K562 (cell line): ENCODE results near the gene IFI30. TPM values are rescaled to one million over a fixed set of nuclear protein-coding genes. Genes with fewer than 3 reads are reported as not detected.
A peak's percentile ranks its signal among the peaks of the same experiment; 100 is the strongest.

Experiments used
- ATAC-seq: fragments of 200-7000 bp; cut with Tn5 transposase; 3 replicates; pipeline ENCODE4 v1.9.1; 2020; ENCODE audit warnings: moderate library complexity
- BruUV-seq: library from RNA; stranded (reverse); fragments of 400-500 nt; replicated peaks from 2 replicates; lab custom pipeline; 2021; lab: Mats Ljungman, UMichigan
- CTCF ChIA-PET: fragments of 300-600 bp; formaldehyde crosslinking; extraction: SDS; loops from one replicate; lab custom pipeline; 2021; ENCODE audit warnings: low intra/inter-chr PET ratio; lab: Yijun Ruan, JAX
- POLR2A ChIA-PET: fragments of 300-600, 350-650 bp; sonication (Branson Sonifier 250); formaldehyde crosslinking; extraction: SDS; loops from one replicate; lab custom pipeline; 2021; ENCODE audit warnings: antibody characterized with exemption, inconsistent platforms; lab: Yijun Ruan, JAX
- DNase-seq, 4 experiments: peaks; one replicate each; pipeline versions ENCODE4 v3.0.0 to v3.0.0-alpha.2; 2011 to 2018; ENCODE audit warnings: low spot score in 3 of 4, mixed read lengths in 3 of 4; ENCODE audit errors: extremely low read depth in 1 of 4
- FAIRE-seq: peaks from 2 replicates; lab custom pipeline; 2011; peaks lifted over from hg19 to GRCh38; lab: Jason Lieb, UNC
- H2AFZ ChIP-seq: 2 replicates; pipeline ENCODE4 v1.6.0; 2011; ENCODE audit warnings: low read depth, low read length, control low read depth, inconsistent platforms
- H3K27ac ChIP-seq: fragments of 200-600 bp; 3 replicates; pipeline ENCODE4 v1.8.0; 2011; ENCODE audit warnings: low read depth, mild to moderate bottlenecking, control low read depth, inconsistent platforms, low read length, moderate library complexity, mixed read lengths; ENCODE audit errors: extremely low read depth
- H3K27me3 ChIP-seq, 2 experiments: fragments of 300-600 bp in 1 of 2; 2 replicates in 1 of 2; 3 replicates in 1 of 2; pipeline versions ENCODE4 v1.6.0 to v1.8.0; 2011; ENCODE audit warnings: inconsistent platforms in 2 of 2, low read length in 2 of 2, mild to moderate bottlenecking in 1 of 2, mixed read lengths in 1 of 2, moderate library complexity in 1 of 2; ENCODE audit not compliant: control insufficient read depth in 2 of 2, insufficient read depth in 2 of 2
- H3K36me3 ChIP-seq: fragments of 300-600 bp; 3 replicates; pipeline ENCODE4 v1.8.0; 2011; ENCODE audit warnings: mild to moderate bottlenecking, low read length, inconsistent platforms; ENCODE audit not compliant: control insufficient read depth, insufficient read depth
- H3K4me1 ChIP-seq, 2 experiments: fragments of 200-600 bp in 1 of 2; replicated peaks in 1 of 2; 2 replicates in 1 of 2; 3 replicates in 1 of 2; pipeline versions ENCODE4 v1.5.1 to v1.8.0; 2011; ENCODE audit warnings: inconsistent platforms in 2 of 2, low read length in 2 of 2, mild to moderate bottlenecking in 1 of 2, mixed read lengths in 1 of 2, moderate library complexity in 1 of 2; ENCODE audit not compliant: control insufficient read depth in 2 of 2, insufficient read depth in 2 of 2
- H3K4me2 ChIP-seq: 2 replicates; pipeline ENCODE4 v1.6.1; 2011; ENCODE audit warnings: low read length, control low read depth, inconsistent platforms, mixed read lengths; ENCODE audit not compliant: insufficient read depth
- H3K4me3 ChIP-seq: fragments of 200-600 bp; sonication (generic), shearing (Covaris generic); 2 replicates; pipeline ENCODE4 v1.5.1; 2016; ENCODE audit warnings: control low read depth, inconsistent platforms
- H3K79me2 ChIP-seq: fragments of 200-600 bp; 3 replicates; pipeline ENCODE4 v1.8.0; 2011; ENCODE audit warnings: low read length, inconsistent platforms; ENCODE audit not compliant: control insufficient read depth, insufficient read depth
- H3K9ac ChIP-seq, 2 experiments: 2 replicates each; pipeline versions ENCODE4 v1.6.0 to v1.6.1; 2011; ENCODE audit warnings: low read depth in 2 of 2, low read length in 2 of 2, control low read depth in 1 of 2, inconsistent platforms in 1 of 2, mild to moderate bottlenecking in 1 of 2, mixed read lengths in 1 of 2; ENCODE audit not compliant: insufficient read depth in 1 of 2
- H3K9me1 ChIP-seq: one replicate; pipeline ENCODE4 v1.6.0; 2011; ENCODE audit warnings: inconsistent platforms, mild to moderate bottlenecking, low read length, moderate library complexity; ENCODE audit not compliant: control insufficient read depth, insufficient read depth
- H3K9me3 ChIP-seq: replicated peaks from 2 replicates; pipeline ENCODE4 v1.5.1; 2011; ENCODE audit warnings: low read depth, low read length, inconsistent platforms; ENCODE audit not compliant: control insufficient read depth, insufficient read depth
- H4K20me1 ChIP-seq: replicated peaks from 2 replicates; pipeline ENCODE4 v1.6.1; 2011; ENCODE audit warnings: low read length, inconsistent platforms, mixed read lengths; ENCODE audit not compliant: control insufficient read depth, insufficient read depth
- AFF1 ChIP-seq, 2 experiments: fragments of 450-650 bp; IDR thresholded peaks; 2 replicates each; pipeline ENCODE4 v1.6.1; 2018; ENCODE audit warnings: mild to moderate bottlenecking in 2 of 2, low read depth in 1 of 2; ENCODE audit not compliant: partially characterized antibody in 2 of 2
- BCOR ChIP-seq: fragments of 450-650 bp; IDR thresholded peaks from 2 replicates; pipeline ENCODE4 v1.6.1; 2016
- DEAF1 ChIP-seq: fragments of 450-650 bp; formaldehyde crosslinking; IDR thresholded peaks from 2 replicates; pipeline ENCODE4 v1.4.0; 2020; ENCODE audit warnings: mild to moderate bottlenecking, moderate library complexity
- ILK ChIP-seq: fragments of 450-650 bp; IDR thresholded peaks from 2 replicates; pipeline ENCODE4 v1.6.1; 2016; ENCODE audit warnings: missing genetic modification characterization, low read depth, mild to moderate bottlenecking, missing compliant biosample characterization, moderate library complexity, borderline replicate concordance
- RBM15 ChIP-seq: fragments of 200-400 bp; formaldehyde crosslinking; IDR thresholded peaks from 2 replicates; pipeline ENCODE4 v1.6.1; 2018; ENCODE audit warnings: mild to moderate bottlenecking, low read length, moderate library complexity; ENCODE audit not compliant: insufficient read depth
- TFAM ChIP-seq: fragments of 250-450 bp; sonication (Bioruptor Pico); conservative IDR thresholded peaks from 2 replicates; pipeline ENCODE4 v1.5.0; 2021; ENCODE audit warnings: mild to moderate bottlenecking, moderate library complexity
- YY1 ChIP-seq, 3 experiments: IDR thresholded peaks; 2 replicates each; pipeline ENCODE4 v1.6.1; 2011; ENCODE audit warnings: low read length in 2 of 3, mild to moderate bottlenecking in 2 of 3, moderate library complexity in 2 of 3, borderline replicate concordance in 1 of 3, control low read depth in 1 of 3, low read depth in 1 of 3; ENCODE audit not compliant: insufficient read depth in 3 of 3, insufficient replicate concordance in 2 of 3, control insufficient read depth in 1 of 3, insufficient read length in 1 of 3; ENCODE audit errors: extremely low read depth in 1 of 3
- ZC3H11A ChIP-seq: IDR thresholded peaks from 2 replicates; pipeline ENCODE4 v1.6.1; 2012; ENCODE audit warnings: low read depth, low read length, improper control_type of control experiment
- ZNF764 ChIP-seq: fragments of 250-450 bp; sonication (Bioruptor Pico); IDR thresholded peaks from 2 replicates; pipeline ENCODE4 v1.4.0; 2020; ENCODE audit warnings: low read depth, mild to moderate bottlenecking, moderate library complexity
- WGBS: fragments of 100-300 bp; shearing (Covaris generic); methylation state at CpG from one replicate; pipeline ENCODE4 v1.1.6; 2016; ENCODE audit warnings: low coverage, mixed read lengths; ENCODE audit not compliant: insufficient coverage; ENCODE audit errors: missing lambda C conversion rate; 5-methylcytosine and 5-hydroxymethylcytosine counted together
- in situ Hi-C: fragments of 300-500 bp; cut with MboI; formaldehyde crosslinking; loops from 4 replicates; pipeline ENCODE4 v1.15.0; 2018; ENCODE audit warnings: inconsistent platforms, mixed read lengths
- intact Hi-C: fragments of 100-400 bp; cut with micrococcal nuclease; formaldehyde crosslinking; loops from 2 replicates; pipeline ENCODE4 v1.14.2; 2022
- polyA plus RNA-seq, 8 experiments: library from polyadenylated mRNA; depleted of rRNA in 4 of 8; stranded (reverse) in 5 of 8; unstranded in 3 of 8; fragments of >200 nt; fragmentation: Nextera tagmentation in 2 of 8; fragmentation: Illumina TruSeq in 1 of 8; extraction: Ambion mirVana in 2 of 8; extraction: Trizol in 1 of 8; gene quantifications; 2 replicates each; pipeline versions ENCODE4 v1.2.1 to v1.2.3, GENCODE V29; 2011 to 2014; ENCODE audit warnings: inconsistent platforms in 1 of 8, missing spikeins in 1 of 8
- total RNA-seq, 7 experiments: library from RNA; depleted of rRNA in 6 of 7; stranded (reverse); fragments of >200 nt in 6 of 7; fragmentation: Illumina TruSeq in 2 of 7; extraction: Trizol in 2 of 7; gene quantifications; 2 replicates each; pipeline versions ENCODE4 v1.2.1 to v1.2.3, GENCODE V29; 2011 to 2021; ENCODE audit warnings: low replicate concordance in 1 of 7
- TF ChIP-seq, protein P1 (sequence below), 3 experiments: IDR thresholded peaks in 2 of 3; conservative IDR thresholded peaks in 1 of 3; 2 replicates each; pipeline ENCODE4 v1.5.1; 2011 to 2012; ENCODE audit warnings: low read length in 3 of 3, mild to moderate bottlenecking in 3 of 3, control low read depth in 2 of 3, improper control_type of control experiment in 1 of 3, inconsistent platforms in 1 of 3, low read depth in 1 of 3, mixed read lengths in 1 of 3, moderate library complexity in 1 of 3; ENCODE audit not compliant: insufficient read depth in 2 of 3

IFI30 gene
- total and polyA plus RNA-seq, 9 of the 15 experiments (the other 6 are each of a cell fraction or from before 2014, with no cell fraction given) = 63.7 to 430 (median 109) TPM

GRCh38 chr19:18161636-18162002 lies 12.0 kb upstream of the IFI30 start (continued):
- TF ChIP-seq, protein P1, sequence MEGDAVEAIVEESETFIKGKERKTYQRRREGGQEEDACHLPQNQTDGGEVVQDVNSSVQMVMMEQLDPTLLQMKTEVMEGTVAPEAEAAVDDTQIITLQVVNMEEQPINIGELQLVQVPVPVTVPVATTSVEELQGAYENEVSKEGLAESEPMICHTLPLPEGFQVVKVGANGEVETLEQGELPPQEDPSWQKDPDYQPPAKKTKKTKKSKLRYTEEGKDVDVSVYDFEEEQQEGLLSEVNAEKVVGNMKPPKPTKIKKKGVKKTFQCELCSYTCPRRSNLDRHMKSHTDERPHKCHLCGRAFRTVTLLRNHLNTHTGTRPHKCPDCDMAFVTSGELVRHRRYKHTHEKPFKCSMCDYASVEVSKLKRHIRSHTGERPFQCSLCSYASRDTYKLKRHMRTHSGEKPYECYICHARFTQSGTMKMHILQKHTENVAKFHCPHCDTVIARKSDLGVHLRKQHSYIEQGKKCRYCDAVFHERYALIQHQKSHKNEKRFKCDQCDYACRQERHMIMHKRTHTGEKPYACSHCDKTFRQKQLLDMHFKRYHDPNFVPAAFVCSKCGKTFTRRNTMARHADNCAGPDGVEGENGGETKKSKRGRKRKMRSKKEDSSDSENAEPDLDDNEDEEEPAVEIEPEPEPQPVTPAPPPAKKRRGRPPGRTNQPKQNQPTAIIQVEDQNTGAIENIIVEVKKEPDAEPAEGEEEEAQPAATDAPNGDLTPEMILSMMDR (IDR thresholded peaks at IDR 0.05 in 2 of 3, conservative IDR thresholded peaks at IDR 0.05 in 1 of 3; ENCODE audit: insufficient read depth in 2 of 3, low read depth in 1 of 3, low read length in 3 of 3) = 0 out of 6 replicates have a peak, but pooled peaks of 1 of the 3 experiments have one; percentile 8

DNA sequence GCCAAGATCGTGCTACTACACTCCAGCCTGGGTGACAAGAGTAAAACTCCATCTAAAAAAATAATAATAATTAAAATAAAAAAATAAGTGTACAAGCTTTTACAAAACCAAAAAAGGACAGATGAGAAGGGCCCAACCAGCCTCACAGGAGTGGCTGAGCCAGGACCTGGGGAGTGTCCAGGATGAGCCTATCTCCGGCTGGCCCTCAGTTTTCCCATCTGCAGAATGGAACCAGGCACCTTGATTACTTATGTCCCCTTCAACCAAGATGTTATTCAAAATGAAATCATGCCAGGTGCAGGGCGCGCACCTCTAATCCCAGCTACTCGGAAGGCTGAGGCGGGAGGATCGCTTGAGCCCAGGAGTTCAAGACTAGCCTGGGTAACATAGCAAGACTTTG lies 9.5 kb upstream of the IFI30 start:
- Histone ChIP-seq H3K9me3 (no peaks in the 10 kb centered on the region), H3K4me2 (no peak overlapping the region), H3K9me1 (peaks cover 3% of the 10 kb centered on the region), H3K4me3 (no peak overlapping the region), H3K9ac (no peak overlapping the region), H3K4me1 (peaks cover 14 to 31% of the 10 kb centered on the region in 2 experiments), H3K27me3 (no peaks in the 10 kb centered on the region), H3K79me2 (peaks cover 17% of the 10 kb centered on the region), H3K36me3 (peaks cover 79% of the 10 kb centered on the region; the same call in 2 of the 3 replicates), H4K20me1 (peaks cover 8% of the 10 kb centered on the region; the same call in 1 of the 2 replicates), H2AFZ (no peak overlapping the region), H3K27ac (no peak overlapping the region)
- WGBS = 96% methylated on average over 7 of the region's 7 CpGs
- CTCF ChIA-PET = no interaction called here
- FAIRE-seq (no peak), DNase-seq (no peak), ATAC-seq (no peak)
- in situ Hi-C loops = loop anchor here (10.0 kb wide), 1 partner anchor 159 kb away; the partner anchor contains the start of gene ARRDC2
- POLR2A ChIA-PET = interaction anchor here (0.7 to 1.8 kb wide), 2 partner anchors 10 to 151 kb away, joined by 3 to 6 read pairs; partner anchors contain the start of gene IFI30
- intact Hi-C loops = loop anchor here (10.0 kb wide), 1 partner anchor 159 kb away; the partner anchor contains the start of gene ARRDC2
- no TSS peak for BruUV-seq
- TF ChIP-seq YY1 (IDR thresholded peaks at IDR 0.05; ENCODE audit: borderline replicate concordance in 1 of 3, control insufficient read depth in 1 of 3, extremely low read depth in 1 of 3, insufficient read depth in 3 of 3, insufficient read length in 1 of 3, insufficient replicate concordance in 2 of 3, low read depth in 1 of 3, low read length in 2 of 3) (no peak), AFF1 (IDR thresholded peaks at IDR 0.05; ENCODE audit: low read depth in 1 of 2, partially characterized antibody in 2 of 2) (no peak), ILK (tag) (no peak), BCOR (peak; percentile 76), ZNF764 (CRISPR knock-in tag) (no peak), ZC3H11A (no peak), TFAM (CRISPR knock-in tag) (no peak), DEAF1 (CRISPR knock-in tag) (no peak), RBM15 (no peak)
